Right cardiac atrium (tissue), 5 donors: ENCODE measurements around the gene AGAP1. TPM values are rescaled to one million over a fixed set of nuclear protein-coding genes. Genes with fewer than 3 reads are reported as not detected.
"Not testable (repeated sequence)": the region's sequence is repeated elsewhere in the genome, so short reads cannot be mapped to it uniquely, and the experiment has no call there.

Experiments
- ATAC-seq, 2 donors: fragments of 200-7000 bp; cut with Tn5 transposase; one replicate each; pipeline versions ENCODE4 v1.8.0 to v1.9.1; 2020; ENCODE audit warnings: moderate library complexity in 2 of 2, mild to moderate bottlenecking in 1 of 2
- DNase-seq, 3 donors: peaks; one replicate each; pipeline ENCODE4 v3.0.0-alpha.2; 2020
- H3K27ac ChIP-seq: one replicate; pipeline ENCODE4 v1.5.1; 2013; ENCODE audit warnings: mild to moderate bottlenecking, low read length, control low read depth, moderate library complexity
- H3K27me3 ChIP-seq: one replicate; pipeline ENCODE4 v1.6.1; 2013; ENCODE audit not compliant: control insufficient read depth, insufficient read depth
- H3K4me1 ChIP-seq: one replicate; pipeline ENCODE4 v1.6.1; 2013; ENCODE audit warnings: low read length; ENCODE audit not compliant: control insufficient read depth, insufficient read depth
- H3K4me3 ChIP-seq: one replicate; pipeline ENCODE4 v1.5.1; 2013; ENCODE audit warnings: low read length, control low read depth
- H3K9me3 ChIP-seq: one replicate; pipeline ENCODE4 v1.6.1; 2013; ENCODE audit warnings: low read length; ENCODE audit not compliant: control insufficient read depth
- WGBS: extraction: QIAGEN DNeasy Blood & Tissue Kit; methylation state at CpG from one replicate; pipeline ENCODE4 v1.1.7; 2013; 5-methylcytosine and 5-hydroxymethylcytosine counted together
- intact Hi-C, 4 donors: fragments of 100-400 bp; cut with DNase I; formaldehyde crosslinking; loops; one replicate each; pipeline versions ENCODE4 v1.11.0 to v1.14.0; 2022 to 2023
- polyA plus RNA-seq: library from polyadenylated mRNA; stranded (reverse); fragments of 200-250 nt; gene quantifications from one replicate; pipeline ENCODE4 v1.2.3, GENCODE V29; 2013
- total RNA-seq, 4 donors: library from RNA; stranded (reverse); fragmentation: NEBNext Ultra II Directional; extraction: Animal tissue kit (Norgen Biotek cat#: 25700); gene quantifications; one replicate each; pipeline ENCODE4 v1.2.1, GENCODE V29; 2021
- donor health status: healthy with polysubstance abuse.
- donor health status: DM: no; HTN: yes; CAD: no.
- donor health status: DM: no; HTN: no; CAD: no.
- donor health status: DM: no; HTN: yes; CAD: no; lungs with severe emphysema.
- donor health status: DM: yes; HTN: yes; CAD: no.

Gene AGAP1
- total and polyA plus RNA-seq, 5 donors, result 10.5 to 25.3 (median 22.6) TPM

GRCh38 chr2:235601960-235602704 lies 108.3 kb downstream of the AGAP1 start:
- no peak overlapping the region for H3K4me3 ChIP-seq
- DNase-seq (no peak), ATAC-seq (no peak)
- H3K9me3 ChIP-seq, result no peaks in the 10 kb centered on the region
- H3K27me3 ChIP-seq, result no peaks in the 10 kb centered on the region
- WGBS, result 84% methylated on average over 12 of the region's 12 CpGs
- no peak overlapping the region for H3K27ac ChIP-seq
- peaks cover 3% of the 10 kb centered on the region for H3K4me1 ChIP-seq
- intact Hi-C loops, result no loop called here

- ATAC-seq, H3K9me3 ChIP-seq, intact Hi-C loops, H3K4me1 ChIP-seq, H3K27ac ChIP-seq, DNase-seq, H3K4me3 ChIP-seq, H3K27me3 ChIP-seq: not testable (repeated sequence)
- 95% methylated on average over 7 of the region's 7 CpGs for WGBS
Measured at GRCh38 chr2:235602971-235603370, 109.1 kb downstream of the AGAP1 start.

- DNase-seq (no peak), ATAC-seq (no peak)
- Histone ChIP-seq H3K9me3 (no peaks in the 10 kb centered on the region), H3K4me1 (peaks cover 3% of the 10 kb centered on the region), H3K27me3 (no peaks in the 10 kb centered on the region), H3K27ac (no peak overlapping the region), H3K4me3 (no peak overlapping the region)
- 65% methylated on average over 8 of the region's 8 CpGs for WGBS
- intact Hi-C loops, result no loop called here
Measured at GRCh38 chr2:235603659-235604058, 109.8 kb downstream of the AGAP1 start.

- peak; percentile 90 to 95 (median 91) for DNase-seq
- Histone ChIP-seq H3K4me1 (peaks cover 3% of the 10 kb centered on the region), H3K4me3 (no peak overlapping the region), H3K27me3 (no peaks in the 10 kb centered on the region), H3K9me3 (no peaks in the 10 kb centered on the region), H3K27ac (peak overlapping the region; percentile 66)
- ATAC-seq, result peak; percentile 90 to 94
- WGBS, result 45% methylated on average over 22 of the region's 22 CpGs
- intact Hi-C loops, result loop anchor here in 1 of 4 donors (5.0 kb wide), 1 partner anchor 67 kb away; no protein-coding TSS in a partner anchor
Measured at GRCh38 chr2:235605312-235606003, 111.6 kb downstream of the AGAP1 start.

- no peaks in the 10 kb centered on the region for H3K27me3 ChIP-seq
- DNase-seq, result no peak
- peaks cover 3% of the 10 kb centered on the region for H3K4me1 ChIP-seq
- no peaks in the 10 kb centered on the region for H3K9me3 ChIP-seq
- intact Hi-C loops, result loop anchor here in 1 of 4 donors (5.0 kb wide), 1 partner anchor 66 kb away; no protein-coding TSS in a partner anchor
- H3K4me3 ChIP-seq, result no peak overlapping the region
- ATAC-seq, result no peak
- peak overlapping the region; percentile 23 for H3K27ac ChIP-seq
- whole genome bisulfite sequencing, result 65% methylated on average over 10 of the region's 10 CpGs
Measured at GRCh38 chr2:235606004-235606715, 112.3 kb downstream of the AGAP1 start.

GRCh38 chr2:235607546-235608199 lies 113.8 kb downstream of the AGAP1 start:
- WGBS, result 64% methylated on average over 18 of the region's 18 CpGs
- ATAC-seq, result no peak
- H3K4me1 ChIP-seq, result peaks cover 3% of the 10 kb centered on the region
- no peak overlapping the region for H3K4me3 ChIP-seq
- intact Hi-C loops, result loop anchor here in 1 of 4 donors (5.0 kb wide), 1 partner anchor 65 kb away; no protein-coding TSS in a partner anchor
- H3K27ac ChIP-seq, result no peak overlapping the region
- no peaks in the 10 kb centered on the region for H3K9me3 ChIP-seq
- no peak for DNase-seq
- H3K27me3 ChIP-seq, result no peaks in the 10 kb centered on the region

GRCh38 chr2:235608200-235608887 lies 114.5 kb downstream of the AGAP1 start:
- Histone ChIP-seq H3K27me3 (no peaks in the 10 kb centered on the region), H3K27ac (no peak overlapping the region), H3K4me3 (no peak overlapping the region), H3K9me3 (no peaks in the 10 kb centered on the region), H3K4me1 (peaks cover 3% of the 10 kb centered on the region)
- peak; percentile 42 to 58 for ATAC-seq
- peak in 2 of 3 donors; percentile 40 to 66 for DNase-seq
- intact Hi-C loops, result loop anchor here in 1 of 4 donors (5.0 kb wide), 1 partner anchor 64 kb away; no protein-coding TSS in a partner anchor
- WGBS, result 63% methylated on average over 14 of the region's 14 CpGs

- no peak for DNase-seq
- no peaks in the 10 kb centered on the region for H3K9me3 ChIP-seq
- WGBS, result 97% methylated on average over 11 of the region's 11 CpGs
- no peaks in the 10 kb centered on the region for H3K27me3 ChIP-seq
- H3K27ac ChIP-seq, result no peak overlapping the region
- H3K4me1 ChIP-seq, result peaks cover 3% of the 10 kb centered on the region
- intact Hi-C loops, result loop anchor here in 1 of 4 donors (5.0 kb wide), 1 partner anchor 63 kb away; no protein-coding TSS in a partner anchor
- H3K4me3 ChIP-seq, result no peak overlapping the region
- no peak for ATAC-seq
Measured at GRCh38 chr2:235609321-235609720, 115.5 kb downstream of the AGAP1 start.

GRCh38 chr2:235609746-235610145 lies 115.9 kb downstream of the AGAP1 start:
- Histone ChIP-seq H3K4me3 (no peak overlapping the region), H3K9me3 (no peaks in the 10 kb centered on the region), H3K4me1 (peaks cover 3% of the 10 kb centered on the region), H3K27ac (no peak overlapping the region), H3K27me3 (no peaks in the 10 kb centered on the region)
- ATAC-seq, result no peak
- DNase-seq, result no peak
- 97% methylated on average over 5 of the region's 5 CpGs for WGBS
- intact Hi-C loops, result loop anchor here in 1 of 4 donors (5.0 kb wide), 1 partner anchor 63 kb away; no protein-coding TSS in a partner anchor

GRCh38 chr2:235610696-235611257 lies 116.9 kb downstream of the AGAP1 start:
- no peak overlapping the region for H3K27ac ChIP-seq
- WGBS, result 85% methylated on average over 12 of the region's 12 CpGs
- ATAC-seq, result no peak
- H3K4me1 ChIP-seq, result peaks cover 5% of the 10 kb centered on the region
- no peak for DNase-seq
- H3K4me3 ChIP-seq, result no peak overlapping the region
- H3K27me3 ChIP-seq, result no peaks in the 10 kb centered on the region
- intact Hi-C loops, result no loop called here
- H3K9me3 ChIP-seq, result no peaks in the 10 kb centered on the region
